GM04503 (cell line): Measurements from ENCODE around the gene ZNF519.

Experiments used
- DNase-seq: peaks from one replicate; pipeline ENCODE4 v3.0.0-alpha.2; 2012; ENCODE audit warnings: low read depth

The ZNF519 gene

GRCh38 chr18:14098428-14098827 lies 33.8 kb downstream of the ZNF519 start:
- DNase-seq: no peak

DNA sequence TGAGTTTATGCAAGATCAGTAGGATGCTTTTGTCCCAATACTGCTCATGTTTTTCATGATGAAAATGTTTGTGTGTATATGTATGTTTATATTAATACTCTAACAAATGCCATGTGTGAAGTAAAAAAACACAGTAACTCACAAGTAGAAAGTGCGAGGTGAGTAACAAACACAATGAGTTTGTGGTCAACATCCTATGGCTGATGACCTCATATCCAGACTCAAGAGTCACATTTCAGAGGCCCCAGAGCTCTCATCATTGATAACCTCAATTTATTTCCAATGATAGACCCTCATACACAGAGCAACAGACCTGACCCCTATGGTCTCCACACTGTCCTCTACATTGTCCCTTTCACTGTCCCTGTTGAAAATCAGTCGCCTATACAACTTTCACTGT lies 34.5 kb downstream of the ZNF519 start:
- no peak for DNase-seq

GRCh38 chr18:14093307-14093915 lies 38.8 kb downstream of the ZNF519 start:
- DNase-seq: no peak

GRCh38 chr18:14092625-14093306 lies 39.5 kb downstream of the ZNF519 start:
- no peak for DNase-seq

- no peak for DNase-seq
Measured at GRCh38 chr18:14089781-14090180, 42.5 kb downstream of the ZNF519 start.

DNA sequence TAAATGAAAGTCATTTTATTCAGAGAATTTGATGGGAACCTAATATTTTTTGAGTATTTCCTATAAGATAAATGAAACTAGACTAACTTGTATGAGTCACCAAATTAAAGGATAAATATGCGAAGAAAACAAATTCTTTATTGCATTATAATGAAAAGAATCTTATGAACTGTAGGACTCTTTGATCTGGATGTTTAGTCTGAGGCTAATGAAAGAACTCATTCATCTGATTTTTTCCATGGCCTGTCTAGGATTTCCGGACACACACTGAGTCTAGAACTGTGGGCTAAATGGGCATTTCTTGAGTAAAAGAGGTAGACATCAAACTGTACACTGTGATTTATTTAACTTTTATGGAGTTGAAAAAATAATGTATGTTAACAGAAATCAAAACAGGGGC lies 43.0 kb downstream of the ZNF519 start:
- DNase-seq: no peak

DNA sequence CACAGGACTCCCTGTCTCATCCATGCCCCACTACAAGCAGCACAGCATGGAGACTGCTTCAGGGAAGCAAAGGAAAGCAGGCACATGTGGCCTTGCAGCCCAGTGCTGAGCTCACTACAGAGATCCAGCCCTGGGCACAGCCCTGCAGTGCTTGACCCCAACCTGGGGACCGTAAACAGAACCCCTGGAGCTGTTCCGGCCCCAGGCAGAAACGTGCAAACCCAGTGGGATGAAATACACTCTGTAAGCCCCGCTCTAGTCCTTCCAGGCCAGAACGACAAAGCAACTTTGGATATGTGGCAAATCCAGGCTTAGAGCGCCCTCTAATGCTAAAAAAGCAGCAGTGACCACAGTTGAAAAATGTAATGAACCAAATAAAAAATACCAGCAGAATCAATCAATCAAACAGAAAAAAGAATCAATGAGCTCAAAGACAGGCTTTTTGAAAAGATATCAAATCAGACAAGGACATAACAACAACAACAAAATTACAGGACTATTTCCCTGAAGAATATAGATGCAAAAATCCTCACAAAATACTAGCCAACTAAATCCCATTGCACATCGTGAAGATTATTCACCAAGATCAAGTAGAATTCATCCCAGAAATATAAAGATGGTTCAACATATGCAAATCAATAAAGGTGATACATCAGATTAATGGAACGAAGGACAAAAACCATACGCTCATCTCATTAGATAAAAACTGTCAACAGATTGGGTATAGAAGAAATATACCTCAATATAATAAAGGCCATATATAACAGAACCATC lies 45.6 kb downstream of the ZNF519 start:
- peak; percentile 8 for DNase-seq

- no peak for DNase-seq
Measured at GRCh38 chr18:14085770-14086457, 46.3 kb downstream of the ZNF519 start.

- no peak for DNase-seq
Measured at GRCh38 chr18:14075196-14075595, 57.0 kb downstream of the ZNF519 start.

GRCh38 chr18:14074187-14074586 lies 58.0 kb downstream of the ZNF519 start:
- DNase-seq: no peak

DNA sequence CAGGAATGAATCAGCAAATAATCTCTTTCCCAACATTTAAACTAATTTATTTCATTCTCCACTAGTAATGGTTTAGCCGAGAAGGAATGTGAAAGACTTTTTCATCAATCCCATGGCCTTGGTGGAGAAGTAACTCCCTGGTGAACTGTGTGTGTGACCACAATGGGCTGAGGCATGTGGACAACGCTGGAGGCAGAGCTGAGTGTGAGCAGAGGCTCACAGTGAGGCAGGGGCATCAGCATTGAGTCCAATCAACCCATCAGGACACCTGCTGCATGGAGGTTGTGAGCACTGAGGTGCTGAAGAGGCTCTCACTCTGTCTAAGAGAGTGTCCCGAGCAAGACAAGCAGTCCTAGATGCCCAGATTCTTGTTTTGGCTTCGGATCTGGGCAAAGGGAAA lies 78.6 kb downstream of the ZNF519 start:
- no peak for DNase-seq
